PC-3 (cell line): ENCODE data around the gene PAFAH2.

Experiments
- EZH2 ChIP-seq: fragments of 300-600 bp; sonication (generic); IDR thresholded peaks from one replicate; pipeline ENCODE4 v1.6.1; 2017; ENCODE audit warnings: antibody characterized with exemption, mild to moderate bottlenecking, low read length; ENCODE audit not compliant: unreplicated experiment
- TF ChIP-seq, protein P1 (sequence below): fragments of 300-600 bp; sonication (generic); conservative IDR thresholded peaks from 2 replicates; pipeline ENCODE4 v1.5.1; 2017; ENCODE audit warnings: antibody characterized with exemption, low read depth, mild to moderate bottlenecking, low read length

DNA sequence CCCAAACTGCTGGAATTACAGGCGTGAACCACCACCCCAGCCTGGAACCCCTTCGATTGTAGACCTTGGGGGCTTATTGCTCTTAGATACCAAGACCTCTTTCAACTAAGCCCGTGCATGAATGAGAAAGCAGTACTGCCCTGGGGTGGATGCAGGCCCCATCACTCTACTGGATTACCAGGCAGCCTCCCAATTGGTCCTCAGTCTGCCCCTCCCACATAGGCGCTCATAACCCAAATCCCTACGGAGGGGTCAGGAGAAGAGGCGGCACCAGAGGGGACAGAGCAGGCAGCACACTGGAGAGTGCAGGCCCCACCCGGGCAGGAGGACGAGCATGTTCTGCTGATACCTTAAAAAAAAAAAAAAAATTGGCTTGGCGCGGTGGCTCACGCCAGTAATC, 79.2 kb downstream of the PAFAH2 start:
- TF ChIP-seq EZH2 = no peak
- TF ChIP-seq, protein P1, sequence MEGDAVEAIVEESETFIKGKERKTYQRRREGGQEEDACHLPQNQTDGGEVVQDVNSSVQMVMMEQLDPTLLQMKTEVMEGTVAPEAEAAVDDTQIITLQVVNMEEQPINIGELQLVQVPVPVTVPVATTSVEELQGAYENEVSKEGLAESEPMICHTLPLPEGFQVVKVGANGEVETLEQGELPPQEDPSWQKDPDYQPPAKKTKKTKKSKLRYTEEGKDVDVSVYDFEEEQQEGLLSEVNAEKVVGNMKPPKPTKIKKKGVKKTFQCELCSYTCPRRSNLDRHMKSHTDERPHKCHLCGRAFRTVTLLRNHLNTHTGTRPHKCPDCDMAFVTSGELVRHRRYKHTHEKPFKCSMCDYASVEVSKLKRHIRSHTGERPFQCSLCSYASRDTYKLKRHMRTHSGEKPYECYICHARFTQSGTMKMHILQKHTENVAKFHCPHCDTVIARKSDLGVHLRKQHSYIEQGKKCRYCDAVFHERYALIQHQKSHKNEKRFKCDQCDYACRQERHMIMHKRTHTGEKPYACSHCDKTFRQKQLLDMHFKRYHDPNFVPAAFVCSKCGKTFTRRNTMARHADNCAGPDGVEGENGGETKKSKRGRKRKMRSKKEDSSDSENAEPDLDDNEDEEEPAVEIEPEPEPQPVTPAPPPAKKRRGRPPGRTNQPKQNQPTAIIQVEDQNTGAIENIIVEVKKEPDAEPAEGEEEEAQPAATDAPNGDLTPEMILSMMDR = no peak
